A673 (cell line): ENCODE measurements around the gene PSMB3.

Source experiments
- EZH2 ChIP-seq: fragments of 200-600 bp; sonication (generic); IDR thresholded peaks from 2 replicates; pipeline ENCODE4 v1.6.1; 2017; ENCODE audit warnings: borderline replicate concordance, low read depth, mild to moderate bottlenecking, mixed read lengths, antibody characterized with exemption, low read length; ENCODE audit not compliant: poor library complexity, severe bottlenecking
- TF ChIP-seq, protein P1 (sequence below): fragments of 300-800, 200-600 bp; sonication (generic); conservative IDR thresholded peaks from 2 replicates; pipeline ENCODE4 v1.5.1; 2017; ENCODE audit warnings: low read depth, mild to moderate bottlenecking, antibody characterized with exemption, low read length, moderate library complexity, mixed read lengths

DNA sequence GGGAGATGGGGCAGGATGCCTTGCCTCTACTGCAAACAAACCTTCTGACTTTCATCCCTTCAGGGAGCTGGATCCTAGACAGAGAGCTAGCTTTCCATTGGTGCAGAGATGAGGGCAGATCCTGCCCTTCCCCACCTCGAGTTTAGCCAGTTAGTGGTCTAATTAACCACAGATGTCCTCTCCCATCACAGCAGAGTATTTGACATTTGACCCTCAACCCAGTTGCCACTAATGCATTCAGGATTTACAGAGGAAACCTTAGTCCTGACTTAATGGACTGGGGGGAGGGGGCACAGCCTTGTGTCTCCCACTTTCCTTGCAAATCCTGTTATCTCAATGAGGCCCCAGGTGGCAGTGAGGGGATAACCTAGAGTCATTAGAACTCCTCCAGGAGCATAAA lies 36.6 kb downstream of the PSMB3 start:
- TF ChIP-seq, protein P1, sequence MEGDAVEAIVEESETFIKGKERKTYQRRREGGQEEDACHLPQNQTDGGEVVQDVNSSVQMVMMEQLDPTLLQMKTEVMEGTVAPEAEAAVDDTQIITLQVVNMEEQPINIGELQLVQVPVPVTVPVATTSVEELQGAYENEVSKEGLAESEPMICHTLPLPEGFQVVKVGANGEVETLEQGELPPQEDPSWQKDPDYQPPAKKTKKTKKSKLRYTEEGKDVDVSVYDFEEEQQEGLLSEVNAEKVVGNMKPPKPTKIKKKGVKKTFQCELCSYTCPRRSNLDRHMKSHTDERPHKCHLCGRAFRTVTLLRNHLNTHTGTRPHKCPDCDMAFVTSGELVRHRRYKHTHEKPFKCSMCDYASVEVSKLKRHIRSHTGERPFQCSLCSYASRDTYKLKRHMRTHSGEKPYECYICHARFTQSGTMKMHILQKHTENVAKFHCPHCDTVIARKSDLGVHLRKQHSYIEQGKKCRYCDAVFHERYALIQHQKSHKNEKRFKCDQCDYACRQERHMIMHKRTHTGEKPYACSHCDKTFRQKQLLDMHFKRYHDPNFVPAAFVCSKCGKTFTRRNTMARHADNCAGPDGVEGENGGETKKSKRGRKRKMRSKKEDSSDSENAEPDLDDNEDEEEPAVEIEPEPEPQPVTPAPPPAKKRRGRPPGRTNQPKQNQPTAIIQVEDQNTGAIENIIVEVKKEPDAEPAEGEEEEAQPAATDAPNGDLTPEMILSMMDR = no peak
- no peak for TF ChIP-seq EZH2
